Nephron progenitor cell (in vitro differentiated cells): ENCODE measurements around the gene SLC9A2.

Experiments used
- DNase-seq: peaks from one replicate; pipeline ENCODE4 v3.0.0; 2021
- H3K27ac Mint-ChIP-seq: 2 replicates; pipeline ENCODE4 v1.8.0; 2021; ENCODE audit warnings: mild to moderate bottlenecking, moderate library complexity, mixed read lengths
- H3K27me3 Mint-ChIP-seq: 2 replicates; pipeline ENCODE4 v1.8.0; 2021; ENCODE audit warnings: mild to moderate bottlenecking, low read depth, mixed read lengths; ENCODE audit not compliant: poor library complexity
- H3K36me3 Mint-ChIP-seq: 2 replicates; pipeline ENCODE4 v1.8.0; 2021; ENCODE audit warnings: low read depth, mixed read lengths
- H3K4me1 Mint-ChIP-seq: 2 replicates; pipeline ENCODE4 v1.8.0; 2021; ENCODE audit warnings: mixed read lengths
- H3K4me3 Mint-ChIP-seq: 2 replicates; pipeline ENCODE4 v1.8.0; 2021; ENCODE audit warnings: mild to moderate bottlenecking, moderate library complexity, mixed read lengths
- H3K9me3 Mint-ChIP-seq: 2 replicates; pipeline ENCODE4 v1.8.0; 2021; ENCODE audit warnings: mild to moderate bottlenecking, moderate library complexity, mixed read lengths
- TF ChIP-seq, protein P1 (sequence below): fragments of 200-600 bp; sonication (generic); IDR thresholded peaks from 2 replicates; pipeline ENCODE4 v1.5.0; 2021; ENCODE audit warnings: antibody characterized with exemption

Gene SLC9A2

DNA sequence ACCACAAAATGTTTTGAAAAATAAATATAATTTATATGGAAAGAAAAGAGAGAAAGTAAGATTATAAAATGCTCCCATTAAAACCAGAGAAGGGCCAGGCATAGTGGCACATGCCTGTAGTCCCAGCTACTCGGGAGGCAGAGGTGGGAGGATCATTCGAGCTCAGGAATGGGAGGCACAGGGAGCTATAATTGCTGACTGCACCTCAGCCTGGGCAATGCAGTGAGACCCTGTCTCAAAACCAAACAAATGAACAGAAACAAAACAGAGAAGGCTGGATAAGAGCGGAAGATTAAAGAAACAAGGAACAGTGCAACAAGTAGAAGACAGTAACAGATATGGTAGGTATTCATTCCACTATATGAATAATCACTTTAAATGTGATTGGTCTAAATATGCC lies 123.9 kb downstream of the SLC9A2 start:
- Mint-ChIP-seq H3K36me3 (peaks cover 79% of the 10 kb centered on the region), H3K4me1 (peaks cover 25% of the 10 kb centered on the region), H3K4me3 (no peak overlapping the region), H3K9me3 (peaks cover 40% of the 10 kb centered on the region), H3K27ac (no peak overlapping the region), H3K27me3 (no peaks in the 10 kb centered on the region)
- DNase-seq: no peak
- TF ChIP-seq, protein P1, sequence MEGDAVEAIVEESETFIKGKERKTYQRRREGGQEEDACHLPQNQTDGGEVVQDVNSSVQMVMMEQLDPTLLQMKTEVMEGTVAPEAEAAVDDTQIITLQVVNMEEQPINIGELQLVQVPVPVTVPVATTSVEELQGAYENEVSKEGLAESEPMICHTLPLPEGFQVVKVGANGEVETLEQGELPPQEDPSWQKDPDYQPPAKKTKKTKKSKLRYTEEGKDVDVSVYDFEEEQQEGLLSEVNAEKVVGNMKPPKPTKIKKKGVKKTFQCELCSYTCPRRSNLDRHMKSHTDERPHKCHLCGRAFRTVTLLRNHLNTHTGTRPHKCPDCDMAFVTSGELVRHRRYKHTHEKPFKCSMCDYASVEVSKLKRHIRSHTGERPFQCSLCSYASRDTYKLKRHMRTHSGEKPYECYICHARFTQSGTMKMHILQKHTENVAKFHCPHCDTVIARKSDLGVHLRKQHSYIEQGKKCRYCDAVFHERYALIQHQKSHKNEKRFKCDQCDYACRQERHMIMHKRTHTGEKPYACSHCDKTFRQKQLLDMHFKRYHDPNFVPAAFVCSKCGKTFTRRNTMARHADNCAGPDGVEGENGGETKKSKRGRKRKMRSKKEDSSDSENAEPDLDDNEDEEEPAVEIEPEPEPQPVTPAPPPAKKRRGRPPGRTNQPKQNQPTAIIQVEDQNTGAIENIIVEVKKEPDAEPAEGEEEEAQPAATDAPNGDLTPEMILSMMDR: no peak

- H3K27me3 Mint-ChIP-seq: no peaks in the 10 kb centered on the region
- H3K9me3 Mint-ChIP-seq: peaks cover 17% of the 10 kb centered on the region
- DNase-seq: no peak
- H3K4me3 Mint-ChIP-seq: no peak overlapping the region
- no peak overlapping the region for H3K27ac Mint-ChIP-seq
- H3K4me1 Mint-ChIP-seq: peaks cover 19% of the 10 kb centered on the region
- peaks cover 40% of the 10 kb centered on the region for H3K36me3 Mint-ChIP-seq
- TF ChIP-seq, protein P1: no peak
Observed at GRCh38 chr2:102748107-102748506, 128.8 kb downstream of the SLC9A2 start.

- Mint-ChIP-seq H3K27me3 (no peaks in the 10 kb centered on the region), H3K4me3 (no peak overlapping the region), H3K27ac (no peak overlapping the region), H3K9me3 (peaks cover 2% of the 10 kb centered on the region), H3K4me1 (peaks cover 19% of the 10 kb centered on the region), H3K36me3 (peaks cover 22% of the 10 kb centered on the region)
- no peak for DNase-seq
- TF ChIP-seq, protein P1: no peak
Observed at GRCh38 chr2:102749938-102750337, 130.6 kb downstream of the SLC9A2 start.

GRCh38 chr2:102753563-102754159 lies 134.3 kb downstream of the SLC9A2 start:
- Mint-ChIP-seq H3K4me1 (peaks cover 17% of the 10 kb centered on the region), H3K27ac (no peak overlapping the region), H3K36me3 (peaks cover 24% of the 10 kb centered on the region), H3K4me3 (no peak overlapping the region), H3K27me3 (no peaks in the 10 kb centered on the region), H3K9me3 (peaks cover 5% of the 10 kb centered on the region)
- peak; percentile 16 for DNase-seq
- TF ChIP-seq, protein P1: peak; percentile 85

DNA sequence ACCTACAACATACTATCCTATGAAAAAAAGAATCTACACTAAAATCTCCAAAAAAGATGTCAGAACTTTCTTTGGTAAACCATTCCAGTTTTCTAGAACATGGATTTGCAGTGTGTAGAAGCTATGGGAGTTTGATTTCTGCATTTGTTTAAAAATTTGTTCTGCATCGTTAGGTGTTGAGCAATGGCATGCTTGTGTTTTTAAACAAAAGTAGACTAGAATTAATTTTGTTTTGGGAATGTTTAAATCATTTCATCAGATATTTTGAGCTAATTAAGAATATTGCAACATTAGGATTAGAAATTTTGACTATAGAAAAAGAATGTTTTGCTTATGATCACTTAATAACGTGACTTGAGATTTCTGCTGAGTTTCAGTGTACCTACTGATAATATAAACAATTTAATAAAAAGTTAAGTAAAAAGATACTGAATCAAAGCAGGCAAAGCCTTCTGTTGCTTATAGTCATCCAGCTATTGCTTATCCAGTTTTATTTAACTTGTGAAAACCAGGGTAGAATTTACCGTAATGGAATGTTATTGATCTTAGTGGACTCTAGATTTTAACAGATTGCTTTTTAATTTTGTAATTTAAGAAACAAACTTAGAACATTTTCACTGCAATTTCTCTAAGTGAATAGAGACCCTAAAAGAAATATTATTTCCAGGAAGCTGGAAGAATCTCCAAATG lies 135.2 kb downstream of the SLC9A2 start:
- Mint-ChIP-seq H3K27me3 (no peaks in the 10 kb centered on the region), H3K36me3 (peaks cover 29% of the 10 kb centered on the region), H3K27ac (no peak overlapping the region), H3K4me3 (no peak overlapping the region), H3K9me3 (peaks cover 5% of the 10 kb centered on the region), H3K4me1 (peaks cover 17% of the 10 kb centered on the region)
- TF ChIP-seq, protein P1: no peak
- no peak for DNase-seq

- Mint-ChIP-seq H3K27ac (no peak overlapping the region), H3K4me3 (no peak overlapping the region), H3K36me3 (peaks cover 36% of the 10 kb centered on the region), H3K27me3 (no peaks in the 10 kb centered on the region), H3K4me1 (peaks cover 17% of the 10 kb centered on the region), H3K9me3 (peaks cover 5% of the 10 kb centered on the region)
- TF ChIP-seq, protein P1: no peak
- DNase-seq: no peak
Observed at GRCh38 chr2:102755284-102755683, 135.9 kb downstream of the SLC9A2 start.
